CD4-positive, alpha-beta memory T cell (primary cell): Measurements from ENCODE around the gene ATXN7L1. TPM values are rescaled to one million over a fixed set of nuclear protein-coding genes. Genes with fewer than 3 reads are reported as not detected.

ENCODE experiments used
- CTCF ChIA-PET: fragments of 350-600 bp; sonication (Branson Sonifier 250); formaldehyde crosslinking; loops from one replicate; lab custom pipeline; 2021; ENCODE audit warnings: inconsistent platforms; ENCODE audit not compliant: partially characterized antibody; lab: Charles Lee
- POLR2A ChIA-PET: fragments of 350-600 bp; sonication (Branson Sonifier 250); formaldehyde crosslinking; loops from one replicate; lab custom pipeline; 2021; ENCODE audit not compliant: partially characterized antibody; lab: Charles Lee
- DNase-seq, 5 donors: peaks; one replicate each; pipeline versions ENCODE4 v3.0.0 to v3.0.0-alpha.2; 2020 to 2022; ENCODE audit warnings: mixed read lengths in 1 of 5
- H3K27ac ChIP-seq: one replicate; pipeline ENCODE4 v1.7.0; 2013; ENCODE audit warnings: low read depth, low read length
- H3K27me3 ChIP-seq: 2 replicates; pipeline ENCODE4 v1.7.0; 2013; ENCODE audit warnings: mild to moderate bottlenecking, low read length, moderate library complexity; ENCODE audit not compliant: insufficient read depth
- H3K36me3 ChIP-seq: 2 replicates; pipeline ENCODE4 v1.7.0; 2013; ENCODE audit warnings: mild to moderate bottlenecking, low read length, moderate library complexity; ENCODE audit not compliant: insufficient read depth
- H3K4me1 ChIP-seq: 2 replicates; pipeline ENCODE4 v1.7.0; 2013; ENCODE audit warnings: mild to moderate bottlenecking, low read length, moderate library complexity; ENCODE audit not compliant: insufficient read depth
- H3K4me3 ChIP-seq, 2 donors: one replicate each; pipeline ENCODE4 v1.7.0; 2013; ENCODE audit warnings: low read length in 2 of 2, mild to moderate bottlenecking in 1 of 2
- H3K9me3 ChIP-seq, 2 donors: one replicate each; pipeline ENCODE4 v1.7.0; 2013; ENCODE audit warnings: low read length in 2 of 2, control low read depth in 1 of 2; ENCODE audit not compliant: control insufficient read depth in 1 of 2
- H3K27ac Mint-ChIP-seq, 7 donors: one replicate each; pipeline ENCODE4 v1.8.0; 2020 to 2021; ENCODE audit warnings: mixed read lengths in 7 of 7, mild to moderate bottlenecking in 6 of 7, inconsistent platforms in 3 of 7, moderate library complexity in 3 of 7
- H3K27me3 Mint-ChIP-seq, 2 donors: one replicate each; pipeline ENCODE4 v1.8.0; 2020 to 2021; ENCODE audit warnings: mixed read lengths in 2 of 2
- H3K36me3 Mint-ChIP-seq, 2 donors: one replicate each; pipeline ENCODE4 v1.8.0; 2020 to 2021; ENCODE audit warnings: mixed read lengths in 2 of 2, inconsistent platforms in 1 of 2, mild to moderate bottlenecking in 1 of 2
- H3K4me1 Mint-ChIP-seq, 4 donors: one replicate each; pipeline ENCODE4 v1.8.0; 2020 to 2021; ENCODE audit warnings: mixed read lengths in 4 of 4, mild to moderate bottlenecking in 1 of 4
- H3K4me3 Mint-ChIP-seq, 8 donors: one replicate each; pipeline ENCODE4 v1.8.0; 2020 to 2021; ENCODE audit warnings: mixed read lengths in 8 of 8, mild to moderate bottlenecking in 7 of 8, moderate library complexity in 6 of 8, inconsistent platforms in 3 of 8
- H3K9me3 Mint-ChIP-seq, 8 donors: one replicate each; pipeline ENCODE4 v1.8.0; 2020 to 2021; ENCODE audit warnings: mixed read lengths in 8 of 8, mild to moderate bottlenecking in 5 of 8, inconsistent platforms in 3 of 8, moderate library complexity in 1 of 8
- intact Hi-C: fragments of 100-400 bp; cut with micrococcal nuclease; formaldehyde crosslinking; loops from one replicate; pipeline ENCODE4 v1.15.1; 2023
- polyA plus RNA-seq, 2 donors: library from polyadenylated mRNA; unstranded; fragments of 300-500 nt; fragmentation: Illumina TruSeq; gene quantifications; one replicate each; pipeline ENCODE4 v1.2.3, GENCODE V29; 2021
- total RNA-seq, 2 experiments: library from RNA; stranded (reverse); gene quantifications; one replicate each; pipeline ENCODE4 v1.2.3, GENCODE V29; 2021

Gene ATXN7L1
- total and polyA plus RNA-seq, 4 experiments from 2014 or later, result 8.7 to 62.2 (median 42.6) TPM

- intact Hi-C loops, result no loop called here
- H3K4me1 Mint-ChIP-seq, result no peaks in the 10 kb centered on the region
- peaks cover 0 to 14% of the 10 kb centered on the region in 2 donors for H3K36me3 Mint-ChIP-seq
- no peaks in the 10 kb centered on the region for H3K4me1 ChIP-seq
- H3K9me3 Mint-ChIP-seq, result no peaks in the 10 kb centered on the region
- H3K36me3 ChIP-seq, result no peaks in the 10 kb centered on the region
- H3K4me3 Mint-ChIP-seq, result no peak overlapping the region
- no peak overlapping the region for H3K27ac ChIP-seq
- H3K9me3 ChIP-seq, result no peaks in the 10 kb centered on the region
- no peaks in the 10 kb centered on the region for H3K27me3 ChIP-seq
- no peak overlapping the region for H3K27ac Mint-ChIP-seq
- DNase-seq, result no peak
- no peaks in the 10 kb centered on the region for H3K27me3 Mint-ChIP-seq
- ChIA-PET CTCF (interaction anchor here (1.0 kb wide), 1 partner anchor 61 kb away, joined by 3 read pairs; no protein-coding TSS in a partner anchor), POLR2A (no interaction called here)
- no peak overlapping the region for H3K4me3 ChIP-seq
Observed at GRCh38 chr7:105723572-105723971, 152.8 kb downstream of the ATXN7L1 start.

GRCh38 chr7:105721571-105722104, 154.8 kb downstream of the ATXN7L1 start:
- H3K9me3 Mint-ChIP-seq, result no peaks in the 10 kb centered on the region
- Histone ChIP-seq H3K9me3 (no peaks in the 10 kb centered on the region), H3K4me3 (no peak overlapping the region), H3K27me3 (no peaks in the 10 kb centered on the region), H3K4me1 (no peaks in the 10 kb centered on the region), H3K36me3 (no peaks in the 10 kb centered on the region), H3K27ac (no peak overlapping the region)
- ChIA-PET POLR2A (no interaction called here), CTCF (no interaction called here)
- DNase-seq, result no peak
- no peak overlapping the region for H3K4me3 Mint-ChIP-seq
- peaks cover 0 to 10% of the 10 kb centered on the region in 2 donors for H3K36me3 Mint-ChIP-seq
- intact Hi-C loops, result no loop called here
- no peaks in the 10 kb centered on the region for H3K4me1 Mint-ChIP-seq
- no peaks in the 10 kb centered on the region for H3K27me3 Mint-ChIP-seq
- H3K27ac Mint-ChIP-seq, result no peak overlapping the region

GRCh38 chr7:105719919-105720318, 156.5 kb downstream of the ATXN7L1 start:
- H3K27me3 ChIP-seq, result no peaks in the 10 kb centered on the region
- no peak for DNase-seq
- POLR2A ChIA-PET, result no interaction called here
- Mint-ChIP-seq H3K9me3 (no peaks in the 10 kb centered on the region), H3K27me3 (no peaks in the 10 kb centered on the region), H3K4me3 (no peak overlapping the region), H3K4me1 (no peaks in the 10 kb centered on the region), H3K36me3 (peaks cover 0 to 4% of the 10 kb centered on the region in 2 donors), H3K27ac (no peak overlapping the region)
- no peak overlapping the region for H3K27ac ChIP-seq
- no peak overlapping the region for H3K4me3 ChIP-seq
- CTCF ChIA-PET, result no interaction called here
- no peaks in the 10 kb centered on the region for H3K4me1 ChIP-seq
- no peaks in the 10 kb centered on the region for H3K36me3 ChIP-seq
- intact Hi-C loops, result no loop called here
- H3K9me3 ChIP-seq, result no peaks in the 10 kb centered on the region

GRCh38 chr7:105719395-105719794, 157.0 kb downstream of the ATXN7L1 start:
- Histone ChIP-seq H3K27me3 (no peaks in the 10 kb centered on the region), H3K9me3 (no peaks in the 10 kb centered on the region), H3K27ac (no peak overlapping the region), H3K36me3 (no peaks in the 10 kb centered on the region), H3K4me3 (no peak overlapping the region), H3K4me1 (no peaks in the 10 kb centered on the region)
- POLR2A ChIA-PET, result no interaction called here
- intact Hi-C loops, result no loop called here
- Mint-ChIP-seq H3K27me3 (no peaks in the 10 kb centered on the region), H3K4me1 (no peaks in the 10 kb centered on the region), H3K36me3 (peaks cover 0 to 4% of the 10 kb centered on the region in 2 donors), H3K9me3 (peaks cover 0 to 4% (median 0%) of the 10 kb centered on the region in 8 donors), H3K4me3 (no peak overlapping the region), H3K27ac (peak overlapping the region in 1 of 7 donors; percentile 64)
- CTCF ChIA-PET, result no interaction called here
- DNase-seq, result no peak

- no peak for DNase-seq
- Histone ChIP-seq H3K4me1 (no peaks in the 10 kb centered on the region), H3K36me3 (no peaks in the 10 kb centered on the region), H3K27ac (no peak overlapping the region), H3K9me3 (no peaks in the 10 kb centered on the region), H3K27me3 (no peaks in the 10 kb centered on the region), H3K4me3 (no peak overlapping the region)
- intact Hi-C loops, result no loop called here
- H3K9me3 Mint-ChIP-seq, result peaks cover 0 to 4% (median 0%) of the 10 kb centered on the region in 8 donors
- no peaks in the 10 kb centered on the region for H3K4me1 Mint-ChIP-seq
- H3K27me3 Mint-ChIP-seq, result no peaks in the 10 kb centered on the region
- CTCF ChIA-PET, result no interaction called here
- H3K4me3 Mint-ChIP-seq, result no peak overlapping the region
- peak overlapping the region in 1 of 7 donors; percentile 70 for H3K27ac Mint-ChIP-seq
- POLR2A ChIA-PET, result no interaction called here
- peaks cover 0 to 10% of the 10 kb centered on the region in 2 donors for H3K36me3 Mint-ChIP-seq
Observed at GRCh38 chr7:105718511-105718925, 157.9 kb downstream of the ATXN7L1 start.

- no peaks in the 10 kb centered on the region for H3K27me3 Mint-ChIP-seq
- CTCF ChIA-PET, result interaction anchor here (2.4 kb wide), 1 partner anchor 58 kb away, joined by 13 read pairs; no protein-coding TSS in a partner anchor
- no peak for DNase-seq
- no peak overlapping the region for H3K4me3 Mint-ChIP-seq
- peaks cover 0 to 1% (median under 1%) of the 10 kb centered on the region in 4 donors for H3K4me1 Mint-ChIP-seq
- no peaks in the 10 kb centered on the region for H3K36me3 ChIP-seq
- H3K27ac Mint-ChIP-seq, result peak overlapping the region in 1 of 7 donors; percentile 10
- peaks cover 9 to 28% of the 10 kb centered on the region in 2 donors for H3K36me3 Mint-ChIP-seq
- POLR2A ChIA-PET, result interaction anchor here (0.5 kb wide), 1 partner anchor 350 kb away, joined by 3 read pairs; no protein-coding TSS in a partner anchor
- H3K27me3 ChIP-seq, result no peaks in the 10 kb centered on the region
- no peak overlapping the region for H3K27ac ChIP-seq
- no peak overlapping the region for H3K4me3 ChIP-seq
- peaks cover 0 to 9% of the 10 kb centered on the region in 2 donors for H3K9me3 ChIP-seq
- intact Hi-C loops, result no loop called here
- peaks cover 2 to 30% (median 23%) of the 10 kb centered on the region in 8 donors for H3K9me3 Mint-ChIP-seq
- H3K4me1 ChIP-seq, result no peaks in the 10 kb centered on the region
Observed at GRCh38 chr7:105715528-105715927, 160.9 kb downstream of the ATXN7L1 start.

GRCh38 chr7:105713488-105714465, 162.6 kb downstream of the ATXN7L1 start:
- no peak overlapping the region for H3K27ac Mint-ChIP-seq
- DNase-seq, result no peak
- peaks cover 2 to 35% (median 28%) of the 10 kb centered on the region in 8 donors for H3K9me3 Mint-ChIP-seq
- H3K9me3 ChIP-seq, result peaks cover 0 to 9% of the 10 kb centered on the region in 2 donors
- H3K27me3 ChIP-seq, result no peaks in the 10 kb centered on the region
- no peak overlapping the region for H3K4me3 Mint-ChIP-seq
- no peak overlapping the region for H3K4me3 ChIP-seq
- ChIA-PET POLR2A (interaction anchor here (0.7 to 1.1 kb wide), 2 partner anchors 22 to 36 kb away, joined by 3 read pairs; no protein-coding TSS in a partner anchor), CTCF (interaction anchor here (2.4 kb wide), 1 partner anchor 57 kb away, joined by 13 read pairs; no protein-coding TSS in a partner anchor)
- peaks cover 0 to 3% (median 2%) of the 10 kb centered on the region in 4 donors for H3K4me1 Mint-ChIP-seq
- no peak overlapping the region for H3K27ac ChIP-seq
- H3K36me3 Mint-ChIP-seq, result peaks cover 13 to 32% of the 10 kb centered on the region in 2 donors
- H3K27me3 Mint-ChIP-seq, result no peaks in the 10 kb centered on the region
- intact Hi-C loops, result no loop called here
- no peaks in the 10 kb centered on the region for H3K4me1 ChIP-seq
- no peaks in the 10 kb centered on the region for H3K36me3 ChIP-seq
